ENCODE results near the gene ZNG1E. TPM values are rescaled to one million over a fixed set of nuclear protein-coding genes. Genes with fewer than 3 reads are reported as not detected.
A peak's percentile ranks its signal among the peaks of the same experiment; 100 is the strongest.
"Not testable (repeated sequence)": the region's sequence is repeated elsewhere in the genome, so short reads cannot be mapped to it uniquely, and the experiment has no call there.

Gene ZNG1E
- 10 to 100 TPM; 63.7 to 92.5 (median 65.7) TPM for polyA plus RNA-seq (ENCODE audit: insufficient read length in 4 of 4)

DNA sequence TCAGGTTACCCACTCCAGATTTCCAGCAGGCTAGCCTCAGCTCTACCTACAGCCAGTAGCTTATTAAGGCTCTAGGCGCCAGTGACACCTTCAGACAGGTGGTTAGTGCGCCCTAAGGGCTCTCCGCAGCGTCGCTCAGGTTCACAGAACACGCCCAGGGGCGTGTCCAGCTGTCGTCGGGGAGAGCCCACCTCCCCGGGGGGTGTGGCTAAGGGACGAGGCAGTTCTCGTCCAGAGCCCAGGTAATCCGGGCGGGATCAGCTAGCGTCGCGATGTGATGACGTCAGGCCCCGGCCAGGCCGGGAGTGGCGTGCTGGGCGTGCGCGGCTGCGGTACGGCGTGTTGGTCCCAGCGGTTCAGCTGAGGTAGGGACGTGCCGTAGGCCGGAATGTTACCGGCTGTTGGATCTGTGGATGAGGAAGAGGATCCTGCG is at the start of gene ZNG1E:
Gene ZNG1E (plus strand): TSS at position 340 of the 433 bp plus-strand sequence. CDS start 49 bp downstream, at position 389.
- peak in 3 of 4 donors; percentile 15 to 40 (median 35) for DNase-seq (ENCODE audit: low read depth in 4 of 4, low spot score in 2 of 4)

DNA sequence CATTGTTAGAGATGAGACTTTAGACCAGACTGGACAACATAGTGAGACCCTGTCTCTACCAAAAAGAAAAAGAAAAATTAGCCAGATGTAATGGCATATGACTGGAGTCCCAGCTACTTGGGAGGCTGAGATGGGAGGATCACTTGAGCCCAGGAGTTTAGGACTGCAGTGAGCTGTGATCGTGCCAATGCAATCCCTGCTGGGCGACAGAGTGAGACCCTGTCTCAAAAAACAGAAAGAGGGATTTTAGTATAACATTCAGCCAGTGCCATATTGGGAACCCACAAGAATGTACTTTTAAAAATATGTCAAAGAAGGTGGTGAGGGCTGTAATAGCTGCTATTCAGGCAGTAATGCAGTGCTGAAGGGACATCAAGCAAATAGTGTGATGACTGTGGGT is 2.1 kb upstream of the ZNG1E start:
- DNase-seq (ENCODE audit: low read depth in 4 of 4, low spot score in 2 of 4): not testable (repeated sequence)

GRCh38 chr9:65675018-65675417 is 710 bp upstream of the ZNG1E start:
- DNase-seq (ENCODE audit: low read depth in 4 of 4, low spot score in 2 of 4): not testable (repeated sequence)

DNA sequence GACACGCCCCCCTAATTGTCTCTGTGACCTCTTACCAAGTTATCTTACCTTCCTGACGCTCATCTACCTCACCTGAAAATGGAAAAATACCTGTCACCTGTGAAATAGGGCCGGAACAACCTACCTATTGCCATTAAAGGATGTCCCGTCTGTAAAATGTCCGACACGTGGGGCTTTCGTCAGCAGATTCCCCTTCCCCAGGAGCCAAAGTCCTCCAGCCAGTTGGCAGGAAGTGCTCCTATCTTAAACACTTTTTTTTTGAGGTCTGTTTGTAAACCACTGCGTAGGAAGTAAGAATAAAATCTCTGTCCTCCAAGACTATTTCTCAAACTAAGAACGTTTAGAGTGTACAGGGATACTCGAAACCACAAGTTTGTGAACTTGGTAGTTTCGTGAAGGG is 661 bp downstream of the ZNG1E start:
- DNase-seq (ENCODE audit: low read depth in 4 of 4, low spot score in 2 of 4): not testable (repeated sequence)

GRCh38 chr9:65678533-65678932 is 2.8 kb downstream of the ZNG1E start:
- DNase-seq (ENCODE audit: low read depth in 4 of 4, low spot score in 2 of 4): not testable (repeated sequence)

GRCh38 chr9:65703550-65703949 is 27.8 kb downstream of the ZNG1E start:
- DNase-seq (ENCODE audit: low read depth in 4 of 4, low spot score in 2 of 4): not testable (repeated sequence)

DNA sequence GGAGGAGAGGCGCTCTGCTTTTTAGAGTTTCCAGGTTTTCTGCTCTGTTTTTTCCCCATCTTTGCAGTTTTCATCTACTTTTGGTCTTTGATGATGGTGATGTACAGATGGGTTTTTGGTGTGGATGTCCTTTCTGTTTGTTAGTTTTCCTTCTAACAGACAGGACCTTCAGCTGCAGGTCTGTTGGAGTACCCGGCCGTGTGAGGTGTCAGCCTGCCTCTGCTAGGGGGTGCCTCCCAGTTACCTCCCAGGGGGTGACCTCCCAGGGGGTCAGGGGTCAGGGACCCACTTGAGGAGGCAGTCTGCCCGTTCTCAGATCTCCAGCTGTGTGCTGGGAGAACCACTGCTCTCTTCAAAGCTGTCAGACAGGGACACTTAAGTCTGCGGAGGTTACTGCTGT is 38.7 kb downstream of the ZNG1E start:
- DNase-seq (ENCODE audit: low read depth in 4 of 4, low spot score in 2 of 4): not testable (repeated sequence)

- DNase-seq (ENCODE audit: low read depth in 4 of 4, low spot score in 2 of 4): not testable (repeated sequence)
Observed at GRCh38 chr9:65737096-65737564, 61.4 kb downstream of the ZNG1E start, which contains the start of gene FOXD4L4. Gene FOXD4L4 (plus strand): TSS chr9:65737146. CDS start chr9:65737146, 0 bp downstream.

GRCh38 chr9:65738133-65738532 is 62.4 kb downstream of the ZNG1E start:
- DNase-seq (ENCODE audit: low read depth in 4 of 4, low spot score in 2 of 4): not testable (repeated sequence)

Other genes with a start within 250 kb of the ZNG1E start
- gene FOXD4L4, start 61.2 kb downstream of the ZNG1E start, polyA plus RNA-seq (ENCODE audit: insufficient read length in 4 of 4): not detected

Data from left renal cortex interstitium (tissue), 4 donors.